GM19324 (cell line): Measurements from ENCODE around the gene NQO2.
"Not testable (repeated sequence)": the region's sequence is repeated elsewhere in the genome, so short reads cannot be mapped to it uniquely, and the experiment has no call there.

ENCODE experiments used
- ATAC-seq: cut with Tn5 transposase; IDR thresholded peaks from one replicate; pipeline ENCODE4 v1.9.1; 2021; ENCODE audit warnings: mild to moderate bottlenecking, moderate library complexity; ENCODE audit not compliant: unreplicated experiment, low FRiP score

NQO2 gene

GRCh38 chr6:2969549-2969948, 30.1 kb upstream of the NQO2 start:
- no peak for ATAC-seq

- ATAC-seq: no peak
Observed at GRCh38 chr6:2970034-2970685, 29.5 kb upstream of the NQO2 start.

GRCh38 chr6:2970753-2971419, 28.8 kb upstream of the NQO2 start:
- ATAC-seq: no peak

DNA sequence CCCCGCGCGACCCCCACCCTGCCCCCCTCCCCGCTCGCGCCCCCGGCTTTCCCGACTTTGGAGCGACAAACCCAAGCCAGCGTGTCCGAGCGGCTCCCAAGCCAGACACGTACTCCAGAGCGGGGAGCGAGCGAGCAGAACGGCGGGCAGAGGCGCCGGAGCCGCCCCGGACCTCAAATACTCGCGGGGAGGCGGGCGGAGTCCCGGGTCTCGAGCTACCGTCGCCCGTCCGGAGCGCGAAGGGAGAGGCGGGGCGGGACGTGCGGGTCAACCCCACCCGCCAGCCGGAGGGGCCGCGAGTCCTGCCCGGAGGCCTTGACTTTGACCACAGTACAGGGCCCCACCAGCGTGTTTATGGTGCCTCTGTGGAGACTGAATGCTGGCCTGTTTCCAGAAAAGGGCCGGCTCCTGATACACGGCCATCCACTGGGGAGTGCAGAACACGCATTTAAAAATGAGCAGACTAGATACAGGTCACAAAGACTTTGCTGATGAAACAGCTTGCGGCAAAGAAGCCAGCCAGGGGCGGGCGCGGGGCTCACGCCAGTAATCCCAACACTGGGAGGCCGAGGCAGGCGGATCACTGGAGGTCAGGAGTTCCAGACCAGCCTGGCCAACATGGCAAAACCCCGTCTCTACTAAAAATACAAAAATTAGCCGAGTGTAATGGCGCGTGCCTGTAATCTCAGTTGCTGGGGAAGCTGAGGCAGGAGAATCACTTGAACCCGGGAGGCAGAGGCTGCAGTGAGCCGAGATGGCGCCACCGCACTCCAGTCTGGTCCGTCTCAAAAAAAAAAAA, 28.1 kb upstream of the NQO2 start, which contains the start of gene SERPINB6:
SERPINB6 (minus strand) TSS at position 148 of the 799 bp plus-strand sequence. CDS start 12,235 bp downstream, outside the sequence.
- ATAC-seq: no peak

GRCh38 chr6:2972219-2972487, 27.5 kb upstream of the NQO2 start:
- ATAC-seq: not testable (repeated sequence)

DNA sequence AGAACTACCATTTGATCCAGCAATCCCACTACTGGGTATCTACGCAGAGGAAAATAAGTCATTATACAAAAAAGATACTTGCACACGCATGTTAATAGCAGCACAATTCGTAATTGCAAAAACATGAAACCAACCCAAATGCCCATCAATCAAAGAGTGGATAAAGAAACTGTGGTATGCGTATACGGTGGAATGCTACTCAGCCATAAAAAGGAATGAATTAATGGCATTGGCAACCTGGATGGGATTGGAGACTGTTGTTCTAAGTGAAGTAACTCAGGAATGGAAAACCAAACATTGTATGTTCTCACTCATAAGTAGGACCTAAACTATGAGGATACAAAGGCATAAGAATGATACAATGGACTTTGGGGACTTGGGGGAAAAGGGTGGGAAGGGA, 27.0 kb upstream of the NQO2 start:
- ATAC-seq: not testable (repeated sequence)

GRCh38 chr6:2973180-2973579, 26.5 kb upstream of the NQO2 start:
- ATAC-seq: not testable (repeated sequence)

DNA sequence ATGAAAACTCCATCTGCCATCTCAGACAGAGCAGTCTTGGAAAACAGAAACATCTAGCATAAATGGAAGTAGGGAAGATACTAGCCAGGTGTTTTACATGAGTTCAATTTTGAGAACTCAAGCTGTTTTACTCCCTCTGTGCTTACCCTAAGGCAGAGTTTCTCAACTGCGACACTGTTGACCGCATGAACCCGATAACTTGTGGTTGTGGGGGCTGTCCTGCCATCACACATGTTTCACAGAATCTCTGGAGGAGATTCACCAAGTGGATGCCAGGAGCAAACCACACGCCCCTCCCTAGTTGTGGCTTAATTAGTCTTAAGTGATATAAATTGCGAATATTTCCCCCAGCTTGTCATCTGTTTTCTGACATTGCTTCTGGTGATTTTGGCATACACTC, 26.0 kb upstream of the NQO2 start:
- ATAC-seq: no peak

DNA sequence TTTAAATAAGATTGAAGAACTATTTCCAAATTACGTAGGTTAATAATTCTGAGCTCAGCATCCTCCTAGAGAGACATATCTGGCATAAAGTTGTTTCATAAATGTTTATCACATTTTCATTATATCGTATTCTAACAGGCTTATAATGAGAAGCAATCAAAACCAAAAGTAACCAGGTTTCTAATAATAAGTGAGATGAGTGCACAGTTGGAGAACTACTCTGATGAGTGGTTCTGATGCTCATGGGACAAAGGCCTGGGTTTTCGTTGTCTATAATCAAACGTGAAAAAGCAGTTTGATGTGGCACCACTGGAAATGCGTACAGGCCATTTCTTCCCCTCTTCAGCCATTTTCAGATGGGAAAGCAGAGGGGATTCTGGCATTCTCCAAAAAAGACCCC, 23.6 kb upstream of the NQO2 start:
- no peak for ATAC-seq

- no peak for ATAC-seq
Observed at GRCh38 chr6:2976571-2977085, 23.1 kb upstream of the NQO2 start.

DNA sequence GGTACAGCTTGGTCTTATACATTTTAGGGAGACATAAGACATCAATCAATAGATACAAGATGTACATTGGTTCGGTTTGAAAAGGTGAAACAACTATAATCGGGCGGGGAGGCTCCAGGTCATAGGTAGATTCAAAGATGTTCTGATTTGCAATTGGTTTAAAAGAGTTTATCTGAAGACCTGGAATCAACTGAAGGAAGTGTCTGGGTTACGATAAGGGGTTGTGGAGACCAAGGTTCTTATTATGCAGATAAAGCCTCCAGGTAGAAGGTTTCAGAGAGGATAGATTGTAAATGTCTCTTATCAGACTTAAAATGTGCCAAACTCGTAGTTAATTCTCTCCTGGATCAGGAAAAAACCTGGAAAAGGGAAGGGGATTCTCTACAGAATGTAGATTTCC, 22.4 kb upstream of the NQO2 start:
- ATAC-seq: no peak

DNA sequence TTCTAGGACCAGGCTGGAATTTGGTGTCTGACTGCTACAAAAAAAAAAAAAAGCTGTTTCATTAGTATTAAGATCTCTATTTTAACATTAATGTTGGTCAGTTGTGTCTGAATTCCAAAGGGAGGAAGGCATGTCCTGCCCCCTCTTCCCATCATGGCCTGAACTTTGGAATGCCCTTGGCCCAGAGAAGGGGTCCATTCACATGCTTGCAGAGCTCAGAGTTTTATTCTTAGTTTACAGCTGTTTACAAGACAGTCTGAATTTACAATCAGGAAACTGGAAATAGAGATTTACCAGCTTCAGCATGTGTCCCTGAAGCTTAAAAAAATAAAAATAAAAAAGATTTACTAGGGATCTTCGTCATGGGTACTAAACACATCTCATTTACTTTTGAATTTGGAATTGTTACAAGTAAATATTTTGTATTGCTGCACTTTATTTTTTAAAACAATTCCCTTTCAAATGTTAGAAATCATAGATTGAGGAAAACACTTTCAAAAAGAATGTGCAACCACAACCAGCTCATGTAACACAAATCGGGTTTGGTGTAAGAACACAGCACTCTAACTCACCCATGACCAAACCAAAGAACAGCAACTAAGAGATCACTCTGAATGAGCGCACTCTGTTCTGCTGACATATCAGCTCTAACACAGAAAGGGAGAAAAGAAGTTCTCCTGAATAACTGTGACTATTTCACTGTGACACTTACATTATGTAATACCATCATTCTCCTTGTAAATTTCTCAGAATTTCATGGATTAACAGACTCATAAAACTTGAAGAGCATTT, 21.7 kb upstream of the NQO2 start:
- no peak for ATAC-seq

DNA sequence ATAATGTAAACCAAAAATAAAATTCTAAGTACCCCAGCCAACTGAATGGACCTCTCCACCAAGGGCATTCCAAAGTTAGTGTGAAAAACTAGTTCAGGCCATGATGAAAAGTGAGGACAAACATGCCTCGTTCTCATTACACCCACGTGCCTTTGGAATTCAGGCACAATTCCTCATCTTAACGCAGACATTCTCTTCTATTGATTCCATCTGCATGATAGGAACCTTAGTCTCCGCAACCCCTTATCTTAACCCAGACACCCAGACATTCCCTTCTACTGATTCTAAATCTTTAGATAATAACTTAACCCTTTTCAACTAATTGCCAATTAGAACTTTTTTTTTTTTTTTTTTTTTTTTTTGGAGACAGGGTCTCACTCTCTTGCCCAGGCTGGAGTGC, 20.8 kb upstream of the NQO2 start:
- no peak for ATAC-seq

DNA sequence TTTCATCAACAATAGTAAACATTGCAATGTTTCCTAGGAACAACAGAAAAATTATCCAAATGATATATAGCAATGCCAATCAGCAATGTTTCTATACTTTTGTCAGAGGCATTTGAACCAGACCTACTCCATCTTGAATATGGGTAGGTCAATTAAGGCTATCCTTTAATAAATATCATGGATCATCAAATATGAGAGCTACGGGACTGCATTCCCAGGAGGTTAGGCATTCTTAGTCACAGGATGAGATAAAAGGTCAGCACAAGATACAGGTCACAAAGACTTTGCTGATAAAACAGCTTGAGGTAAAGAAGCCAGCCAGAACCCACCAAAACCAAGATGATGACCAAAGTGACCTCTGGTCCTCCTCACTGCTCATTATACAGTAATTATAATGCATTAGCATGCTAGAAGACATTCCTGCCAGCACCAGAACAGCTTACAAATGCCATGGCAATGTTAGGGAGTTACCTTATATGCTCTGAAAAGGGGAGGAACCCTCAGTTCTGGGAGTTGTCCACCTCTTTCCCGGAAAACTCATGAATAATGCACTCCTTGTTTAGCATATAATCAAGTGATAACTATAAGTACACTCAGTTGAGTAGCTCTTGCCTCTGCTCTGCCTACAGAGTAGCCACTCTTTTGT, 19.8 kb upstream of the NQO2 start:
- no peak for ATAC-seq

GRCh38 chr6:2980465-2980855, 19.2 kb upstream of the NQO2 start:
- no peak for ATAC-seq

DNA sequence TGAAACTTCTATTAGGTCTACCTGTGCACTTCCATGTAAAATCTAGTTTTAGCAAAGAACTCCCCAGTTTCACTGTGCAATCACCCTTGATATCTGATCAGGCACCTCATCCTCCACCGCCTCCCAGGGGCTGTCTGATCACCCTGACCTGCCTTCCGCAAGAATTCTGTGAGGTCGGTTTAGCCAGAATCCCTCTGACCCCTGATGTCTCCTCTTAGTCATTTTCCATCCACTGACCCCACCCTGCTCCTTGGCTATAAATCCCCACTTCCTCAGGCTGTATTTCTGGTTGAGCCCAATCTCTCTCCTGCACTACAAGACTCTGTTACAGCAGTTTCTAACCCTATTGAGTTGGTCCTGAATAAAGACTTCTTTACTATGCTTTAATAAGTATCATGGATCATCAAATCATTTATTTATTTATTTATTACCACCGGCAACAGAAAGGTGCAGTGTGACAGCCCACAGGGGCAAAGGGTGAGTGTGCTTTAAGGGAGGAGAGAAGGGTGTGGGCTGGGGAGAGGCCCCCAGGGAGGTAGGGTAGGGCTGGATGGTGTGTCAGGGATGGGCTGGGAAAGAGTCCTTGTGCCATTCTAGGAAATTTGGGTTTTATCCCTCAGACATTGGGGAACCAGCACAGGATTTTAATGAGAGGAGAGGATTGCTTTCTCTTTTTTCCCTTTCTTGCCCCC, 17.1 kb upstream of the NQO2 start:
- no peak for ATAC-seq

- no peak for ATAC-seq
Observed at GRCh38 chr6:2984738-2985406, 14.8 kb upstream of the NQO2 start.

GRCh38 chr6:2986722-2987221, 12.9 kb upstream of the NQO2 start:
- ATAC-seq: no peak

GRCh38 chr6:2988094-2988425, 11.6 kb upstream of the NQO2 start:
- ATAC-seq: no peak
